Endothelial cell of umbilical vein (primary cell): ENCODE results near the gene ARMH3. TPM values are rescaled to one million over a fixed set of nuclear protein-coding genes. Genes with fewer than 3 reads are reported as not detected.

Experiments
- BruUV-seq: library from RNA; stranded (reverse); fragments of 400-500 nt; replicated peaks from 2 replicates; lab custom pipeline; 2021; lab: Mats Ljungman, UMichigan
- CTCF ChIA-PET: fragments of 300-600, 350-600 bp; sonication (Branson Sonifier 250); formaldehyde crosslinking; loops from one replicate; lab custom pipeline; 2021; ENCODE audit warnings: antibody characterized with exemption, inconsistent platforms; lab: Charles Lee
- POLR2A ChIA-PET: fragments of 300-600, 350-600 bp; sonication (Branson Sonifier 250); formaldehyde crosslinking; loops from one replicate; lab custom pipeline; 2021; ENCODE audit warnings: antibody characterized with exemption, inconsistent platforms; lab: Charles Lee
- DNase-seq: peaks from one replicate; pipeline ENCODE4 v3.0.0-alpha.2; 2011; ENCODE audit warnings: low read depth, low spot score
- FAIRE-seq: peaks from 2 replicates; lab custom pipeline; 2011; peaks lifted over from hg19 to GRCh38; lab: Jason Lieb, UNC
- H2AFZ ChIP-seq: 2 replicates; pipeline ENCODE4 v1.6.0; 2012; ENCODE audit warnings: low read depth, low read length, control low read depth, inconsistent platforms
- H3K27ac ChIP-seq: 2 replicates; pipeline ENCODE4 v1.5.1; 2011; ENCODE audit warnings: low read depth, mild to moderate bottlenecking, control low read depth, low read length, moderate library complexity; ENCODE audit not compliant: insufficient read depth
- H3K27me3 ChIP-seq, 2 experiments: 2 replicates each; pipeline versions ENCODE4 v1.6.0 to v1.6.1; 2011; ENCODE audit warnings: low read length in 2 of 2, mixed read lengths in 1 of 2; ENCODE audit not compliant: control insufficient read depth in 2 of 2, insufficient read depth in 2 of 2
- H3K36me3 ChIP-seq, 2 experiments: 2 replicates in 1 of 2; 3 replicates in 1 of 2; pipeline ENCODE4 v1.5.1; 2011; ENCODE audit warnings: low read length in 2 of 2, mild to moderate bottlenecking in 1 of 2, moderate library complexity in 1 of 2; ENCODE audit not compliant: control insufficient read depth in 2 of 2, insufficient read depth in 2 of 2; ENCODE audit errors: extremely low read depth in 1 of 2
- H3K4me1 ChIP-seq: 3 replicates; pipeline ENCODE4 v1.5.1; 2011; ENCODE audit warnings: mild to moderate bottlenecking, low read length; ENCODE audit not compliant: control insufficient read depth, insufficient read depth; ENCODE audit errors: extremely low read depth
- H3K4me2 ChIP-seq: 2 replicates; pipeline ENCODE4 v1.6.1; 2011; ENCODE audit warnings: low read length, control low read depth, mixed read lengths; ENCODE audit not compliant: insufficient read depth
- H3K4me3 ChIP-seq, 3 experiments: fragments of 200-600 bp in 1 of 3; sonication (generic), shearing (Covaris generic) in 1 of 3; replicated peaks in 1 of 3; 2 replicates each; pipeline ENCODE4 v1.5.1; 2011 to 2016; ENCODE audit warnings: control low read depth in 3 of 3, low read length in 3 of 3, mild to moderate bottlenecking in 2 of 3, inconsistent platforms in 1 of 3, low read depth in 1 of 3, moderate library complexity in 1 of 3; ENCODE audit not compliant: insufficient read depth in 1 of 3
- H3K79me2 ChIP-seq: 2 replicates; pipeline ENCODE4 v1.6.0; 2012; ENCODE audit warnings: low read length, inconsistent platforms; ENCODE audit not compliant: control insufficient read depth, insufficient read depth
- H3K9ac ChIP-seq: replicated peaks from 2 replicates; pipeline ENCODE3; 2011; ENCODE audit warnings: low read length, control low read depth; ENCODE audit not compliant: insufficient read depth; ENCODE audit errors: extremely low read depth
- H3K9me1 ChIP-seq: replicated peaks from 3 replicates; pipeline ENCODE4 v1.6.0; 2011; ENCODE audit warnings: mild to moderate bottlenecking, low read length; ENCODE audit not compliant: control insufficient read depth, insufficient read depth; ENCODE audit errors: extremely low read depth
- H3K9me3 ChIP-seq: replicated peaks from 2 replicates; pipeline ENCODE4 v1.5.1; 2012; ENCODE audit warnings: low read length, inconsistent platforms; ENCODE audit not compliant: control insufficient read depth, insufficient read depth
- H4K20me1 ChIP-seq: replicated peaks from 2 replicates; pipeline ENCODE3; 2011; ENCODE audit warnings: mild to moderate bottlenecking, low read length; ENCODE audit not compliant: control insufficient read depth, insufficient read depth; ENCODE audit errors: extremely low read depth
- EZH2 ChIP-seq: IDR thresholded peaks from 2 replicates; pipeline ENCODE4 v1.6.1; 2012; ENCODE audit warnings: borderline replicate concordance, low read depth, mild to moderate bottlenecking, moderate library complexity, low read length, inconsistent platforms; ENCODE audit not compliant: severe bottlenecking
- FOS ChIP-seq: IDR thresholded peaks from 2 replicates; pipeline ENCODE4 v1.6.1; 2011; ENCODE audit warnings: mild to moderate bottlenecking, low read length, moderate library complexity, borderline replicate concordance; ENCODE audit not compliant: insufficient read depth
- GATA2 ChIP-seq: IDR thresholded peaks from 2 replicates; pipeline ENCODE4 v1.7.0; 2011; ENCODE audit warnings: low read depth, mild to moderate bottlenecking, moderate library complexity, mixed read lengths, low read length; ENCODE audit not compliant: insufficient read length, insufficient read depth
- JUN ChIP-seq: IDR thresholded peaks from 2 replicates; pipeline ENCODE4 v1.6.1; 2011; ENCODE audit warnings: borderline replicate concordance, low read depth; ENCODE audit not compliant: insufficient read length, insufficient read depth
- MYC ChIP-seq: IDR thresholded peaks from one replicate; pipeline ENCODE4 v1.6.1; 2011; ENCODE audit warnings: mild to moderate bottlenecking, low read depth, low read length
- POLR2A ChIP-seq: IDR thresholded peaks from 2 replicates; pipeline ENCODE4 v1.6.1; 2012; ENCODE audit warnings: low read depth, mild to moderate bottlenecking, control low read depth, low read length
- POLR2AphosphoS5 ChIP-seq: IDR thresholded peaks from 2 replicates; pipeline ENCODE4 v1.6.1; 2012; ENCODE audit warnings: low read depth, mild to moderate bottlenecking, control low read depth, low read length, moderate library complexity; ENCODE audit not compliant: insufficient read depth
- dilution Hi-C: fragments of 300-500 bp; cut with MboI; formaldehyde crosslinking; loops from one replicate; pipeline ENCODE4 v1.15.0; 2019; ENCODE audit warnings: low sequenced_read_pairs; ENCODE audit not compliant: extremely low pct_ligation_motif_present
- intact Hi-C: fragments of 100-400 bp; cut with micrococcal nuclease; formaldehyde crosslinking; loops from one replicate; pipeline ENCODE4 v1.10.0; 2022
- polyA plus RNA-seq, 4 experiments: library from polyadenylated mRNA; depleted of rRNA in 3 of 4; stranded (reverse) in 3 of 4; unstranded in 1 of 4; fragments of >200 nt; gene quantifications; 2 replicates each; pipeline versions ENCODE4 v1.2.1 to v1.2.3, GENCODE V29; 2011 to 2012; ENCODE audit warnings: missing spikeins in 1 of 4
- total RNA-seq: library from RNA; stranded (reverse); gene quantifications from 2 replicates; pipeline ENCODE4 v1.2.3, GENCODE V29; 2021
- TF ChIP-seq, protein P1 (sequence below): IDR thresholded peaks from 2 replicates; pipeline ENCODE4 v1.6.1; 2011; ENCODE audit not compliant: insufficient read depth, insufficient read length
- TF ChIP-seq, protein P2 (sequence below), 2 donors: IDR thresholded peaks; 1 replicate in 1 of 2; 2 replicates in 1 of 2; pipeline ENCODE4 v1.5.1; 2011; ENCODE audit warnings: low read length in 2 of 2, mild to moderate bottlenecking in 2 of 2, moderate library complexity in 2 of 2, control low read depth in 1 of 2, inconsistent platforms in 1 of 2, low read depth in 1 of 2; ENCODE audit not compliant: insufficient read depth in 1 of 2; ENCODE audit errors: extremely low read depth in 1 of 2

The ARMH3 gene
- total and polyA plus RNA-seq, 2 donors (not counting 3 experiments of a cell fraction or from before 2014, with no cell fraction given): 13.1 to 17.6 TPM

DNA sequence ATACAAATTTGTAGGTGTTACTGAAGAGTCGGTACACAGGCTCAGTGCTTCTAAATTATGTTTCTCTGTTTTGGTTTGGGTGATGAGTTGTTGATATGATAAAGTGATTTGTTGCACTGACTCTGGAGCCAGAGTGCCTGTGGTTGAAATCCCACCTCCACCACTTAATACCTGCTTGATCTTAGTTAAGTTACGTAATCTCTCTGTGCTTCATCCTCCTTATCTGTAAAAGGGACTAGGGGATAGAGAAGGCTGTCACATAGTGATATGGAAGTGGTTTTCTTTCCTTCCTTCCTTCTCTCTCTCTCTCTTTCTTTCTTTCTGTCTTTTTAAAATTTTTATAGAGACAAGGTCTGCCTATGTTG lies 8.5 kb upstream of the ARMH3 start:
- Histone ChIP-seq H3K27me3 (no peaks in the 10 kb centered on the region), H3K36me3 (no peaks in the 10 kb centered on the region), H3K27ac (no peak overlapping the region), H3K4me3 (no peak overlapping the region), H3K4me1 (peaks cover 14% of the 10 kb centered on the region), H4K20me1 (no peaks in the 10 kb centered on the region), H3K79me2 (peaks cover 30% of the 10 kb centered on the region), H2AFZ (peak overlapping the region; percentile 93), H3K4me2 (peak overlapping the region; percentile 60), H3K9me3 (no peaks in the 10 kb centered on the region), H3K9me1 (no peaks in the 10 kb centered on the region), H3K9ac (peak overlapping the region; percentile 70)
- POLR2A ChIA-PET: no interaction called here
- CTCF ChIA-PET: no interaction called here
- TF ChIP-seq POLR2A (no peak), MYC (no peak), FOS (no peak), EZH2 (no peak), POLR2AphosphoS5 (no peak), JUN (no peak), GATA2 (no peak)
- TF ChIP-seq, protein P1, sequence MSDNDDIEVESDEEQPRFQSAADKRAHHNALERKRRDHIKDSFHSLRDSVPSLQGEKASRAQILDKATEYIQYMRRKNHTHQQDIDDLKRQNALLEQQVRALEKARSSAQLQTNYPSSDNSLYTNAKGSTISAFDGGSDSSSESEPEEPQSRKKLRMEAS: no peak
- TF ChIP-seq, protein P2, sequence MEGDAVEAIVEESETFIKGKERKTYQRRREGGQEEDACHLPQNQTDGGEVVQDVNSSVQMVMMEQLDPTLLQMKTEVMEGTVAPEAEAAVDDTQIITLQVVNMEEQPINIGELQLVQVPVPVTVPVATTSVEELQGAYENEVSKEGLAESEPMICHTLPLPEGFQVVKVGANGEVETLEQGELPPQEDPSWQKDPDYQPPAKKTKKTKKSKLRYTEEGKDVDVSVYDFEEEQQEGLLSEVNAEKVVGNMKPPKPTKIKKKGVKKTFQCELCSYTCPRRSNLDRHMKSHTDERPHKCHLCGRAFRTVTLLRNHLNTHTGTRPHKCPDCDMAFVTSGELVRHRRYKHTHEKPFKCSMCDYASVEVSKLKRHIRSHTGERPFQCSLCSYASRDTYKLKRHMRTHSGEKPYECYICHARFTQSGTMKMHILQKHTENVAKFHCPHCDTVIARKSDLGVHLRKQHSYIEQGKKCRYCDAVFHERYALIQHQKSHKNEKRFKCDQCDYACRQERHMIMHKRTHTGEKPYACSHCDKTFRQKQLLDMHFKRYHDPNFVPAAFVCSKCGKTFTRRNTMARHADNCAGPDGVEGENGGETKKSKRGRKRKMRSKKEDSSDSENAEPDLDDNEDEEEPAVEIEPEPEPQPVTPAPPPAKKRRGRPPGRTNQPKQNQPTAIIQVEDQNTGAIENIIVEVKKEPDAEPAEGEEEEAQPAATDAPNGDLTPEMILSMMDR (IDR thresholded peaks at IDR 0.05; ENCODE audit: extremely low read depth in 1 of 2, insufficient read depth in 1 of 2, low read depth in 1 of 2, low read length in 2 of 2): no peak
- DNase-seq: no peak
- intact Hi-C loops: loop anchor here (2.0 kb wide), 2 partner anchors 50 to 224 kb away; no protein-coding TSS in a partner anchor
- peak; percentile 28 for FAIRE-seq
- BruUV-seq: no TSS peak
- dilution Hi-C loops: no loop called here
